H4 (cell line): Measurements from ENCODE around the gene CD82. TPM values are rescaled to one million over a fixed set of nuclear protein-coding genes. Genes with fewer than 3 reads are reported as not detected.
A peak's percentile ranks its signal among the peaks of the same experiment; 100 is the strongest.

Experiments used
- DNase-seq: peaks from one replicate; pipeline ENCODE4 v3.0.0-alpha.2; 2015; ENCODE audit warnings: low spot score
- total RNA-seq: library from RNA; depleted of rRNA; stranded (reverse); fragments of >200 nt; shearing (Covaris generic); gene quantifications from 2 replicates; pipeline ENCODE4 v1.2.3, GENCODE V29; 2014

CD82 gene
- total RNA-seq, 1 experiment from 2014 or later, result 6.7 TPM

DNA sequence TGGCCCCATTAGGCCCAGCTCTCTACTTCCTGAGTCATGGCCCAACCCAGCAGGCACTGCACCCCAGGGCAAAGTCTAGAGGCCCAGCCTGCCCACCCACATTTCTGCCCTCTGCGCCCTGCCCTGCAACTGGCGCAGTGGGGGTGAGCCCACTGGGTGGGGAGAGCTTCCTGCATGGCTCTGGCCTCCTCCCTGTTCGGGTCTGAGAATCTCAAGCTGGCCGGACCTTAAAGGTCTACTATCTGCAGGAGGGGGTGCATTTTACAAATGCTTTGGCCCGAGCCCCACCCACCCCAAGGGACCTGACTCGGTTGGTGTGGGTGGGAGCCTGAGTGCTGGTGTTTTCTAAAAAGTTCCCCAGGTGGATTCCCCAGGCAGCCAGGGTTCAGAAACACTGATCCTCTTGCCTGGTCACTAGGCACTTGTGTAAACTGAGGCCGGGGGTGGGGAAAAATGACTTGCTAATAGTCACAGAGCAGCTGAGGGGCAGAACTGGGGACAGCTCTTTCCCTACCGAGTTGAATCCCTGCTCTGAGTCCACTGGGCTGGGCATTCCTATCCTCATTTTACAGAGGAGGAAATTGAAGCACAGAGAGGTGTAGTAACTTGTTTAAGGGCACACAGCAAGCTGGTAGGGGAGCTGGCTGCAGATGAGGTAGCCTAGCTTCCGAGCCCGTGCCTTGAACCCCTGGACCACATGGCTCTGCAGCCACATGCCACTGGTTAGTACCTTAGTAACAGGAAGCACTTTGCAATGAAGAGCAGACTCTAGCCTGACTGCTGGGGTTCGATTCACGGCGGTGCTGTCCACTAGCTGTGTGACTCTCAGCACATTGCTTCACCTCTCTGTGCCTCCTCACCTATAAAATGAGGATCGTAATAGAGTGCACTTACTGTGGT is 36.3 kb downstream of the CD82 start:
- no peak for DNase-seq

DNA sequence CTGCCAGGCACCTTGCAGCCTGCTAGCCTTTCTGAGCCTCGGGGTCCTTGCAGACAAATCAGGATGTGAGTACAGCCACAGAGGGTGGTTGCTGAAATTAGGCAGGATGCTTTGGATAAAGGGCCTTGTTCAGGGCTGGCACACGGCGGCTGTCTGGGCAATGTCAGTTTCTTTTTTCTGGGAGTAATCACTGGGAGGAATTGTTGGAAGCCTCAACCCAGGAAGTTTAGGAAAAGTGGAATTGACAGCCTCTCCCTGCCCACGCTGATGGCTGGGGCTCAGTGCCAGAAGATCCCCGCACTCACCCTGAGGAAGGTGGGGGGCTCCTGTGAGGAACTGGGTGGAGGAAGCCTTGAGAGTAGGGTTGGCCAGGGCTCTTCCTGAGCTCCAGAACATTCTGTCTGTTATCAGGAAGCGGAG is 37.4 kb downstream of the CD82 start:
- no peak for DNase-seq

DNA sequence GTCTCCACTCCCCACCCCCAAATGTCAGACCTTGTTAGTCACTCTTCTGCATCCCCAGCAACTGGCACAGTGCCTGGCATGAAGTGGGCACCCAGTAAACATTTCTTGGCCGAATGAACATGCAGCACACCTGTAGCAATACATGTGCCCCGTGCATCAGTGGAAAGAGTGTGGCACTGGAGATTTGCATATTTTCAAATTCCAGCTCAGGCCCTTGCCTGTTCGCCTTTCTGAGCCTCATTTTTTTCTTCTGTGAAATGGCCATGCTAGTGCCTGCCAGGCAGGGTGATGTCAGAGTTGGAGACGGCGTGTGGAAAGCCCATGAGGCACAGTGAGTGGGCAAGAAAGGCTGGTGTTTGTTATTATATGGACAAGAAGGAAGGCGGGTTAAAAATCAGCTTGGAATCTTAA is 38.7 kb downstream of the CD82 start:
- DNase-seq, result peak; percentile 42

DNA sequence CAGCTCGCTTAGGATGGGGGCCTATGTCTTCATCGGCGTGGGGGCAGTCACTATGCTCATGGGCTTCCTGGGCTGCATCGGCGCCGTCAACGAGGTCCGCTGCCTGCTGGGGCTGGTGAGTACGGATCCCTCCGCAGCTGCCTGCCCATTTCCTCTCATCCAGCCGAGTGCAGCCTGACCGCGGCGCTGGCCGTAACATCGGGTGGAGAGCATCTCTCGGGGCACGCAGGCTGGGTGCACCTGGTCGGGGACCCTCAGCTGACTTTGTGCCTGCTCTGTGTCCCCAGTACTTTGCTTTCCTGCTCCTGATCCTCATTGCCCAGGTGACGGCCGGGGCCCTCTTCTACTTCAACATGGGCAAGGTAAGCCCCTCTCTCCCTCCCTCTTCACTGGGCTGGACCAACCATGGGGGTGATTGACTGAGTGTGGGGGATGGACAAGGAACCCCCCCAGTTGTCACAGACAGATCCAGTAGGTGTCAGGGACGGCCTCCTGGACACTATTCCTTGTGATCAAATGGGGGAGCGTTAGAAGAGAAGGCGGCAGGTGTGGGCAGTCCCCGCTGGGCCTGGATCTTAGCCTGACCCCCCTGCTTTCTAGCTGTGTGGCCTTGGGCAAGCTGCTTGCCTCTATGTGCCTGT is 39.7 kb downstream of the CD82 start:
- DNase-seq, result no peak

DNA sequence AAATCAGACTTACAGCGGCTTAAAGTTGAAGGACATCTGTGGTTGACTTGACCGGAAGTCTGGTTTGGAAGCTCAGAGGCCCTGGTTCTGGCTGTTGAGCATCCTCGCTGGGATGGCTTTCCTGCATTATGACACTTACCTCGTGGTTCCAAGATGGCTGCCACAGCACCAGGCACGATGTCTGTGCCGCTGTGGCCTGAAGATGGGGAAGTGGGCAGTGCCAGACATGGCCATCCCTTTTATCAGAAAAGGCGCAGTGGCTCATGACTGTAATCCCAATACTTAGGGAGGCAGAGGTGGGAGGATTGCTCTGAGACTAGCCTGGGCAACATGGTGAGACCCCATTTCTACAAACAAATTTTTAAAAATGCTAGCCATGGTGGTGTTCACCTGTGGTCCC is 40.5 kb downstream of the CD82 start:
- no peak for DNase-seq

DNA sequence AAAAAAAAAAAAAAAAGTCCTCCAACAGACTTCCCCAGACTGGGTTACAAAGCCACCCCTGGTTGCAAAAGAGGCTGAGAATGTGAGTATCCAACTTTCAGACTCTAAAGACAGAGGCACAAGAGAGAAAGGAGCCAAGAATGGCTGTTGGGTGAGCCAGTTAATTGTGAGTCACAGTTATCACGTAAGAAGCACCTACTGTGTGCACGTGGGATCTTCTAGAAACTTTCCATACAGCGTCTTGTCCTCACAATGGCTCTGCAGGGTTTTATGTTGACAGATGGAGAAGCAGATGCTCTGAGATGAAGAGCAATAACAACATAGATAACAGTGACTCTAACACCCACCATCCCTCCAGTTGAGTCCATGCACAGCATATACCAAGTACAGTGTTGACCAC is 41.0 kb downstream of the CD82 start:
- DNase-seq, result no peak

DNA sequence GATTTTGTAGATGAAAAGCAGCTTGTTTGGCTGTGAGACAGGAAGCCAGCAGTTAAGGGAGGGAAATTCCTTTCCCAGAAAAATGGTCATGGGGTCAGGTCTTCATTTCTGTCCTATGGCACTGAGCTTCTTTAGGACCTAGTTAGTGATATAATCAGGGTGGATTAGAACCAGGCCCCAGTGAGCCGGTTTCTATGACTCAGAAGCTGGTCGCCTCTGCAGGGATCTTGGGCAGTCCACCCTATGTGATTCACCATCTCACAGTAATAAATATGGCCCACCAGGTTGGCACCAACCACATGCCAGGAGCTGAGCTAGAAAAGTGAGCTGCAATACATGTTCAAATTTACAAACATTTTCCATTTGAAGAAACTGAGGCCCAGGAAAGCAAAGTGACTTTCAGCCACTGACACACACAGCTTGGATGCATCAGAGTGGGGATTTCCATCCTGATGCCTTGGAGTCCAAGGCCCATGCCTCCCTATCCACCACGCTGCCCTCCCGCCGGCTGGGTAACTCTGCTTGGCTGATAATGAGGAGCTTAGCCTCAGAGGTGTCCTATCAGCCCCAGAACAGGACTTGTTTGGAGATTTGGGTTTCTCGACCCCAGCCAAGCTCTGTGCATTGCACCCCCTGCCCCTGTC is 42.0 kb downstream of the CD82 start:
- DNase-seq, result peak; percentile 55

DNA sequence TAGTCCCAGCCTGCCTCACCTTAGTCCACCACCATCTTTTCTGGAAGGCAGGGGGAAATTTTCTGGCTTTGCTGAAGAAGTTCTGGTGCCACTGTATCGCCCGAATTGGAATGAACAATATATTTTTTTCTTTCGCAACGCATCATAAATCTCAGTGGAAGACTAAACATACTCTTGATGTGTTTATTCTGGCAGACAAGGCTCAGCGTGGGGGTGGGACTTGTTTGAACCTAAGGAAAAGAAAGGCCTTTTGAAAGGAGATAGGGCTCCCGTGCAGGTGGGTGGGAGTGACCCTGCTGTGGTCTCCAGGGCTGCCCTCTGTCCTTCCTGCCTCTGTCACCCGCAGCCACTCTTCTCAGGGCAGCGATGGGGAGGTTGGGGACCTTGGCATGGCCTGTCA is 42.5 kb downstream of the CD82 start:
- DNase-seq, result peak; percentile 62

DNA sequence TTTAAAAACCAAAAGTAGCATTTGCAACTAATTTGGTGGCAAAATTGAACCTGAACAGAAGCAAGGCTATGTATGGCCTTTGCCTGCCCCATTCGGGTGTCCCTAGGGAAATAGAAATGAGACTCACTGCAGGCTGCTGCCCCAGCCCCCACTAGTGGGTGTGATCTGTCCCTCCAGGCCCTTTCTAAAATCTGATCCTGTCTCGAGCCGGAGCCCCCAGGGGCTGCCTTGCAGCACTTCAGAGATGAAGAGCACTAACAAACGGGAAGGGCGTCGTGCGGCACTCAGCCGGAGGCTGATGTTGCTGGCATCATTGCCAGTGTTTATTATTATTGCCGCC is 43.2 kb downstream of the CD82 start:
- DNase-seq, result no peak

DNA sequence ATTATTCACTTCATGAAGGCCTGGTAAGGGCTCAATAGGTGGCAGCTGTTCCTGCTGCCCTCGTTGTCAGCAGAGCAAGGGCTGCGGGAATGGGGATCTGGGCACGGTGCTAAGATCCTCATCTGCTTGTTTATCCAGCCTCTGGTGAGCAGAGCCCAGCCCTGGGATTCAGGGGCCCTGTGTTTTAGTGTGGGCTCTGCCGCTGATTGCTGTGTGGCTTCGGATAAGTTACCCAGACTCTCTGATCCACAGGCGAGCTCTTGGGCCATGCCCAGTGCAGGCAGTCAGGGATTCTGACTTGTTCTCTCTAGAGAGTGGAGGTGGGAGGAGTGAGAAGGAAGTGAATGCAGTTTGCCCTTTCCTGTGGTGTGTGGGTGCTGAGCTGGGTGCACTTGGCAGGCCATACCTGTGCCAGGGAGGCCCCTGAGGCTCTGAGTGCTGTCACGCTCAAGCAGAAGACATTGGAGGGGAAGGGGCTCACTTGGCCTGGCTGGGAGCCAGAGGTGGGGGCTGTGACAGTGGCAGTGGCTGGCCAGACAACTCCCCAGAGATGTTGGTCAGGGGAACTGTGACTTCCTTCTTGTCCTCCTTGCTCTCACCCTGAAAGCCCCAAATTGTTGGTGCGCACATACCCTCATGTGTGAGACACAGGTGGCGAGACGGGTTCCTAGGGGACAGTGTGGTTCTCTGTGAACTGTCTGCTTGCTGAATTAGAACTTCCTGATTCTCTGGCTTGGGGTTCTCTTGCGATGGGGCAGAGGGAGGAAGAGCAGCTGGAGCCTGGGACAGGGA is 43.7 kb downstream of the CD82 start:
- DNase-seq, result no peak

DNA sequence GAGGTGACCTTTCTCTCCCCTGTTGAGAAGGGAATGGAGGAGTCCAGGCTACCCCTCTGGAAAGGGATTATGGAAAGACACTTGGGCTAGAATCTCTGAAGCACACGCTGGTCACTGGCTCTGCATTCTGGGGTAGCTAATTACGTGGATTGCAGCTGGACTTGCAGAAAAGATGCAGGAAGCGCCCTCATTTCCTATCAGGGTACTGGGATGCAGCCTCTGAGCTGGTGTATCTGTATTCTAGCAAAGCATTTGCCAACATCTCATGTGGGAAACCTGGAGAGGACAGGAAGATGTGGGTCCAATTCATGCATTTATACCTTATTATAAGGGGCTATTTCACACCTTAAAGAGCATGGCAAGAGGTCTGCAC is 44.3 kb downstream of the CD82 start:
- DNase-seq, result no peak

DNA sequence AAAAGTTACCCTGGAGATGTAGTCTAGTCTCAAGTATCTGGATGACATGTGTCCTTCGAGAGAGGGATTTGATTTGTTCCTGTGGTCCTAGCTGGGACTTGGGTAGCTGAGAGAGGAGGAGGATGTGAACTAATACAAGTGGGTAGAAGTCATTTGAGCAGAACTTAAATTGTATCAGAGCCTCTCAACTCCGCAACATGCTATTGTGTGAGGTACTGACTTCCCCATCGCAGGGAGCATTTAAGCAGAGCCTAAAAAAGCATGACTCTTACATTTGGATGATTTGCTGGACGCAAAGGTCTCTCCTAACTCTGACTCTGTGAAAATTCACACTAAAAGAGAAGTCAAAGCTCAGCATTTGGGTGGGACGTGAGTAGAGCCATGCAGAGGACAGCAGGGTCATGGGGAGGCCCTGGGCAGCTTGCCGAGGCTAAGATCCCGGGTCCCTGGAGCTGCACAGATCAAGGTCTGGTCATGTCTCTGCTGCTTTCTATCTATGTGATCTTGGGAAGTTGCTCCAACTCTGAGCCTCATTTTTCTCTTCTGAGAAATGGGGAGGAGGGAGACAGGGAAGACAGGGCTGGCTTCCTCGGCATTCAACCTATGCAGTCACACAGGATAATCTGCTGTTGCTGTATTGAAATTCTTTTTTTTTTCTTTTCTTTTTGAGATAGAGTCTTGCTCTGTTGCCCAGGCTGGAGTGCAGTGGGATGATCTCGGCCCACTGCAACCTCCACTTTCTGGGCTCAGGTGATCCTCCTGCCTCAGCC is 44.9 kb downstream of the CD82 start:
- no peak for DNase-seq

DNA sequence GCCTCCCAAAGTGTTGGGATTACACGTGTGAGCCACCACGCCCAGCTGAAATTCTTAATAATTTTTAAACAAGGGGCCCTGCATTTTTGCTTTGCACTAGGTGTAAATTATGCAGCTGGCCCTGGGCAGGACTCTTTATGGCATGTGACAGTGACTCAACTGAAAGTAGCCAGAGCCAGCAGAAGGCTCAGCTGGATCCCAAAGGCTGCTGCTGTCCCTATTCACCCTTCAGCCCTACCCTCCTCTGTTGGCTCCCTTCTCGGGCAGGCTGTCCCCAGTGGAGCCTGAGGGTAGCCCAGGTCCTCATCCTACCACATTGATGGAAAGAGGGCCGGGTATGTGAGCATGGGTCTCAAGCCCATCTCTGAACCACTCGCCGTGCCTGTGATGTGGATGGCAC is 45.6 kb downstream of the CD82 start:
- DNase-seq, result no peak

DNA sequence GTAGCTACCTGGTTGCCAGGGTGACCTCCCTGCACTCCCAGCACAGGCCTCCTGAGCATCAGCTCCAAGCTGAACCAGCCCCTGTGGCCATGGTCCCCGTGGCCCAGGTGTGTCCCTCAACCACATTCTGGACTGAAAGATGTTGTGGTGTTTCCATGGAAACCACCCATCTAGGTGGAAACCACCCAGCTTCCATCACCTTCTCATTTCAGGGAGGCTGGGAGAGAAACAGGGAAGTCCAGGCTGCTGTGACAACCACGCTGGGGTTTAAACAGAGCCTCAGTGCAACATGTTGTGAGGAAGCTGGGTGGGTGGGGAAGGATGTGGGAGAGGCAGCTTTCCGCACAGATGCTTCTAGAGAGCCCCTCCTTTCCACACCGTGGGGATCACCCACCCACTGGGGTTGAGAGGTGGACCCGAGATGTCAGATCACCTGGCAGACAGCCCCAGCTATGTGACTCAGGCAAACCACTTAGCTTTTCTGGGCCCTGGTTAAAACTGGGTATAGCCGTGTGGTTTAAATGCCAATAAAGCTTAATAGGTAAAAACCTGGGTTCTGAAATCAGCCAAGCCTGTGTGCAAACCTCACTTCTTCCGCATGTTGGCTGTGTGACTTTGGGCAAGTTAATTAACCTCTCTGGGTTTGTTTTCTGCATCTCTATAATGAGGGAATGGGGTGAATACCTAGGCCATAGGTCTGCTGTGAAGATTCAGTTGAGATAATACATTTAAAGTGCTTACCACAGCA is 46.4 kb downstream of the CD82 start:
- no peak for DNase-seq

DNA sequence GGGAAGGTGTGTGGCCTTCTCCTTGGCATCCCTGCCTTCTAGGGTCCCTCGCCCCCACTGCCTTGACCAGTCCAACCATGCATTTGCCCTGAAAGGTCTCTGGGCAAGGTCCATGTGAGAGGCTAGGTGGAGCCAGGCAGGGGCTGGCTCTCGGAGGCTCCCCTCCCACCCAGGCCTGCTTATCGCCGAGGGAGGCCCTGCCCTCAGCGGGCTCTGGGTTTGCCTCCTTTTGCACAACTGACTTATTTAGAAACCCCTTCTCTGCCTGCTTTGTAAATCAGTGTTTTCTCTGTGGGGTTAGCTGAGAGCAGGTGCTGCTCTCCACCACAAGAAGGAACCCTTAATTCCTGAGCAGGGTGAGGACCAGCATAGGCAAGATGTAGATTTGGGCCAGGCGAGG is 47.7 kb downstream of the CD82 start:
- no peak for DNase-seq

DNA sequence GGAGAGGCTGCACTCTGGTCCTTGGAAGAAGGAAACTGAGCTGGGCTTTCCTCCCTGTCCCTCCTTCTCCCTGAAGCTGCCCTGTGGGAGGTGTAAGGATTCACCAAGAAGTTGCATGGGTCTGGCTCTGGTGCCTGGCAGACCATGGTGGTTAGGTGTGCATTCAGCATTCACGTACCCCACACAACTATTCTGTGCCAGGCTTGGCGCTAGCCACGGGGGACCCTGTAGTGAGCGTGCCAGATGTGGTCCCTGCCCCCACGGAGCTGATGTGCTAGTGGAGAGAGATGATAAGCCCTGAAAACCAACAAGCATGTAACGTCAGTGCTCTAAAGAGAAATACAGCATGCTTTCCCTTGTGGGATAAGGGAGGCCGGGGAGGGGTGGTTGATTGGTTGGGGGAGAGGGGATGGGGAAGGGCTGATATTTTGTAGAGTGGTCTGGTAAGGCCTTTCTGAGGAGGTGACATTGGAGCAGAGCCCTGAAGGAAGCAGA is 48.9 kb downstream of the CD82 start:
- DNase-seq, result no peak

DNA sequence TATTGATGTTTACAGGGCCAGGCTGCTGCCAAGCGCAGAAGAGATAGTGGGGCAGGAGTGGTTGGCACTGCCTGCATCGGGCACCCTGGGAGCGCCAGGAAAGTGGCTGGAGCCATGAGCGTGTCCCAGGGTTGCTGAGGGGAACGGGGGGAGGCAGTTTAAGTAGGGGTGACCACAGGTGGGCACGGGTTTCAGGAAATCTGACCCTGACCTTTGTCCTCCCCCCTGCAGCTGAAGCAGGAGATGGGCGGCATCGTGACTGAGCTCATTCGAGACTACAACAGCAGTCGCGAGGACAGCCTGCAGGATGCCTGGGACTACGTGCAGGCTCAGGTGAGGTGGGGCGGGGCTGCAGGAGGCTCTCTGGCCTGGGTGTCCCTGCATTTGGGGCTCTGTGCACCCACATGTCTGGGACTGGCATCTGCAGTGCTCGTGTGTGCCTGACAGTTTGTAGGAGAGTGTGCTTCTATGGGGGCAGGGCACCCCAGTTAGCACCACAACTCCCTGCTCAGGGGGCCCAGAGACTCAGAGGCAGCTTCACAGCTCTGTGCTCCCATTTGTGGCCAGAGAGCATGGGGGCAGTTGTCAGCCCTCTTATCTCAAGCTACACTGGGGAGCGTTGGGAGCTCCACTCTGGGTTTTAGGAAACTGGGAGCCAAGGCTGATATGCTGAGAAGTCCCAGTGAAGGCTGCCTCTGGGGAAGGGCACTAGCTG is 49.7 kb downstream of the CD82 start:
- DNase-seq, result no peak

DNA sequence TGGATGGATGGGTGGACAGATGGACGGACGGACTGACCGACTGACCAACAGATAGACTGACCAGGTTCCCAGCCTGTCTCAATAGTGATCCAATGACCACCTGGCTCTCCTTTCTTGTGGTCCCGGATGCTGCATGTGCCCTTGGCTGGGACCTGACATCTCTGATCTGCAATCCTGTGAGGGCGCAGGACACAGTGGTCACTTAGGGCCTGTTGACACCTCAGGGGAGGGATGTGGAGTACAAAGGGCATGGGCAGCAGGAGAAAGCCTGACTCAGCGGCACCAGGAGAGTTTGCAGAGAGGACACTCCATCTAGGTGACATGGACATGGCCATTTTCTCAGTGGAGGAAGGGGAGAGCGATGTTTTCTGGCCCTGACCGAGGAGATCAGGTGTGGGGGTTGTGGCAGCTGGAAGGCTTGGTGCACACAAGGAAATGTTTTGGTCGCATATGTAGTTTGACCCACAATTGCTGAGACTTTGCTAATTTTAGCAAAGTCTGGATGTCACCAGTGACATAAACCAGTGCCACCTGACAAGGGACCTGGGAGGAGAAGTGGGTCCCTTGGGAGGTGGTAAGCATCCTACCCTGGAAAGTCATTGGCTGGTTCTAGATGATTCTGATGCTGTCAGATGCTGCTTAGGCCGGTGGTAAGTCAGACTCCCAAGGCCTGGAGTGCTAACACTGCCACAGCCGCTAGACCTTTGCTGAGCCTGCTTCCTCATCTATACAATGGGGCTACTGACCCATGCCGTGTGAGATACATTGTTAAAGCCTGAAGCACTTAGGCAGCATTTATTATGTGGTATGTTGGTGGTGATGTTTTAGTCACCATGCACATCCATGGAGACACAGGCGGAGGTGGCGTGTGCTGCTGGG is 50.7 kb downstream of the CD82 start:
- DNase-seq, result no peak
